ENCODE measurements around the gene CLC. TPM values are rescaled to one million over a fixed set of nuclear protein-coding genes. Genes with fewer than 3 reads are reported as not detected.

Gene CLC
- total RNA-seq: not detected in 2 replicates

GRCh38 chr19:39737891-39738290 is at the start of gene CLC:
Gene CLC, minus strand, starts transcription at chr19:39738029. Its CDS starts 77 bp downstream, at chr19:39737952.

GRCh38 chr19:39778763-39779162 is 40.9 kb upstream of the CLC start, which contains the start of gene LEUTX:
Gene LEUTX, plus strand, starts transcription at chr19:39778854. Its CDS starts 67 bp downstream, at chr19:39778921.

GRCh38 chr19:39704181-39705044 is 33.4 kb downstream of the CLC start, which contains the start of gene LGALS14:
Gene LGALS14, plus strand, starts transcription at chr19:39704481. Its CDS starts 48 bp downstream, at chr19:39704529.

Other genes starting within 250 kb of the CLC start
- 0.67 and 1.3 TPM in 2 replicates for gene DLL3, start 239.1 kb downstream of the CLC start, total RNA-seq
- gene SELENOV, start 222.9 kb downstream of the CLC start, total RNA-seq: not detected in 2 replicates
- gene EID2B, start 205.2 kb downstream of the CLC start, total RNA-seq: 3.4 and 3.9 TPM in 2 replicates
- 13.1 and 13.4 TPM in 2 replicates for gene EID2, start 197.9 kb downstream of the CLC start, total RNA-seq
- gene LGALS13, start 135.5 kb downstream of the CLC start, total RNA-seq: not detected in 2 replicates
- gene LGALS16, start 82.1 kb downstream of the CLC start, total RNA-seq: not detected in 2 replicates
- not detected in 2 replicates for gene LGALS14, start 33.5 kb downstream of the CLC start, total RNA-seq
- not detected in 2 replicates for gene LEUTX, start 40.8 kb upstream of the CLC start, total RNA-seq
- 11.1 and 11.4 TPM in 2 replicates for gene DYRK1B, start 96.1 kb upstream of the CLC start, total RNA-seq
- 198 and 238 TPM in 2 replicates for gene FBL, start 108.3 kb upstream of the CLC start, total RNA-seq
- under 0.01 TPM in 1 of 2 replicates, not detected in the other for gene FCGBP, start 196.6 kb upstream of the CLC start, total RNA-seq
- gene PSMC4, start 233.1 kb upstream of the CLC start, total RNA-seq: 162 and 186 TPM in 2 replicates

Measured in bronchus fibroblast of lung (primary cell).